GM12891 (cell line): ENCODE measurements around the gene DNAI4.
"Not testable (repeated sequence)": the region's sequence is repeated elsewhere in the genome, so short reads cannot be mapped to it uniquely, and the experiment has no call there.

Source experiments
- DNase-seq: peaks from one replicate; pipeline ENCODE4 v3.0.0; 2011; ENCODE audit warnings: low spot score; ENCODE audit not compliant: insufficient read length
- FAIRE-seq: peaks from 2 replicates; lab custom pipeline; 2011; peaks lifted over from hg19 to GRCh38; lab: Jason Lieb, UNC
- PAX5 ChIP-seq: IDR thresholded peaks from 2 replicates; pipeline ENCODE4 v1.6.1; 2011; ENCODE audit warnings: low read length, moderate library complexity, mild to moderate bottlenecking; ENCODE audit not compliant: insufficient read depth, severe bottlenecking
- POLR2A ChIP-seq: IDR thresholded peaks from 2 replicates; pipeline ENCODE4 v1.6.1; 2011; ENCODE audit warnings: low read depth, low read length, control low read depth
- POLR2AphosphoS5 ChIP-seq: IDR thresholded peaks from 2 replicates; pipeline ENCODE4 v1.6.1; 2011; ENCODE audit warnings: low read depth, low read length, control low read depth
- POU2F2 ChIP-seq: IDR thresholded peaks from 2 replicates; pipeline ENCODE4 v1.6.1; 2011; ENCODE audit warnings: low read depth, mild to moderate bottlenecking, control low read depth, low read length, moderate library complexity
- SPI1 ChIP-seq: IDR thresholded peaks from 2 replicates; pipeline ENCODE4 v1.6.1; 2011; ENCODE audit warnings: low read depth, low read length, control low read depth
- TAF1 ChIP-seq: IDR thresholded peaks from 2 replicates; pipeline ENCODE4 v1.6.1; 2011; ENCODE audit warnings: low read depth, low read length, control low read depth

Gene DNAI4

GRCh38 chr1:66834926-66835325 lies 89.7 kb downstream of the DNAI4 start:
- TF ChIP-seq POLR2A (no peak), POU2F2 (no peak), SPI1 (no peak), PAX5 (no peak), POLR2AphosphoS5 (no peak), TAF1 (no peak)
- FAIRE-seq, result no peak
- no peak for DNase-seq

GRCh38 chr1:66833112-66833511 lies 91.5 kb downstream of the DNAI4 start:
- DNase-seq, result no peak
- FAIRE-seq, result no peak
- TF ChIP-seq SPI1 (no peak), POLR2AphosphoS5 (no peak), PAX5 (no peak), POU2F2 (no peak), TAF1 (no peak), POLR2A (no peak)

GRCh38 chr1:66831529-66832239 lies 93.0 kb downstream of the DNAI4 start:
- DNase-seq (no peak), FAIRE-seq (no peak)
- TF ChIP-seq POU2F2 (no peak), POLR2A (no peak), POLR2AphosphoS5 (no peak), PAX5 (no peak), SPI1 (no peak), TAF1 (no peak)

- FAIRE-seq (no peak), DNase-seq (no peak)
- TF ChIP-seq TAF1 (no peak), PAX5 (no peak), POLR2AphosphoS5 (no peak), SPI1 (no peak), POU2F2 (no peak), POLR2A (no peak)
Measured at GRCh38 chr1:66824771-66825170, 99.9 kb downstream of the DNAI4 start.

GRCh38 chr1:66809736-66810326 lies 114.8 kb downstream of the DNAI4 start:
- no peak for FAIRE-seq
- TF ChIP-seq POU2F2 (no peak), SPI1 (no peak), POLR2AphosphoS5 (no peak), POLR2A (no peak), TAF1 (no peak), PAX5 (no peak)
- no peak for DNase-seq

- no peak for DNase-seq
Measured at GRCh38 chr1:66809245-66809644, 115.4 kb downstream of the DNAI4 start.

GRCh38 chr1:66795839-66796238 lies 128.8 kb downstream of the DNAI4 start:
- not testable (repeated sequence) for FAIRE-seq, DNase-seq

More at GRCh38 chr1:66809245-66809644, 115.4 kb downstream of the DNAI4 start:
- no peak for FAIRE-seq
- TF ChIP-seq POLR2AphosphoS5 (no peak), POU2F2 (no peak), PAX5 (no peak), TAF1 (no peak), POLR2A (no peak), SPI1 (no peak)

- TF ChIP-seq PAX5, result no peak
- no peak for TF ChIP-seq POLR2AphosphoS5
- no peak for TF ChIP-seq TAF1
- no peak for TF ChIP-seq POU2F2
- TF ChIP-seq SPI1, result no peak
- no peak for TF ChIP-seq POLR2A
- DNase-seq (no peak), FAIRE-seq (no peak)
Measured at GRCh38 chr1:66791621-66792610, 132.7 kb downstream of the DNAI4 start.
